NCI-H2196 (cell line): ENCODE results near the gene NEO1.
A peak's percentile ranks its signal among the peaks of the same experiment; 100 is the strongest.
"Not testable (repeated sequence)": the region's sequence is repeated elsewhere in the genome, so short reads cannot be mapped to it uniquely, and the experiment has no call there.

Source experiments
- DNase-seq: peaks from one replicate; lab custom pipeline; 2025; ENCODE audit not compliant: unreplicated experiment; lab: John Stamatoyannopoulos, UW

Gene NEO1

DNA sequence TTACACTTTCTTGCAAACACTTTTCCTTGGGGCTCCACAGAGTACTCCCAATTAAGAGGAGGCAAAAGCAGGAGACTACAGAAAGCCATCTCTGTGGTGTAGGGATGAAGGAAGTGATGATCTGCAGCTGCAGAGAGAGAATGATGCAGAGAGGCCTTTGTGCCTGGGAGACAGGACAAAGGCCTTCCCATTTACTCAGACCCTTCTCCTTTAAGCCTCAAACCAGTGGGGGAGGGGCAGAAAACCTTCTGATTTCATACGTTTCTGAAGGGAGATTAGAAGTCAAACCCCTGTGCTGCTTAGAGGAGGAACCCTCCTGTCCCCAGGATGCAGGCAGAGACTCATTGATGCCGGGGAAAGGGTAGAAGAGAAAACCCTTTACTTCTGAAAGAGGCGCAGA, 130.8 kb downstream of the NEO1 start:
- no peak for DNase-seq

- no peak for DNase-seq
These were observed 137.9 kb downstream of the NEO1 start for GRCh38 chr15:73190189-73190601.

- no peak for DNase-seq
These were observed 142.9 kb downstream of the NEO1 start for GRCh38 chr15:73195166-73195565.

DNA sequence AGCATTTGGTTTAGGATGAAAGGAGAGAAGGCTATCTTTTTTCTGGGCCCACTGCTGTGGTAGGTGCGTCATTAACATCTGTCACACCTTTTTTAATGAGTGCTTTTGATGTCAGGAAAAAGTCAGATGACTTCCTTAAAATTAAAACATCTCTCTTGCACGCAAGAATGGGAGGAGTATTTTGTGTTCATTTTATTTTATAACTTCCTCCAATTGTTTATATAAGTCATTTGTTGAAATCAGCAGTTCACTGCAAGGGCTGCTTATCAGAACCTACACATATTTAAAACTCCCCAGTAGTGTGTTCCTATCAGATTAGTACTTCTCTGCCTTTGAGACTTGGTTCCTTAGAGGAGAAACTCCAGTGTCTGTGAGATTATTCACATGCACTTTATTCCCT, 143.8 kb downstream of the NEO1 start:
- no peak for DNase-seq

GRCh38 chr15:73200339-73200738, 148.1 kb downstream of the NEO1 start:
- DNase-seq, result no peak

- no peak for DNase-seq
These were observed 158.4 kb downstream of the NEO1 start for GRCh38 chr15:73210630-73211029.

- no peak for DNase-seq
These were observed 160.2 kb downstream of the NEO1 start for GRCh38 chr15:73212424-73212823.

GRCh38 chr15:73221450-73221849, 169.2 kb downstream of the NEO1 start:
- not testable (repeated sequence) for DNase-seq

GRCh38 chr15:73225358-73226015, 173.2 kb downstream of the NEO1 start:
- no peak for DNase-seq

- no peak for DNase-seq
These were observed 174.0 kb downstream of the NEO1 start for GRCh38 chr15:73226093-73226814.

DNA sequence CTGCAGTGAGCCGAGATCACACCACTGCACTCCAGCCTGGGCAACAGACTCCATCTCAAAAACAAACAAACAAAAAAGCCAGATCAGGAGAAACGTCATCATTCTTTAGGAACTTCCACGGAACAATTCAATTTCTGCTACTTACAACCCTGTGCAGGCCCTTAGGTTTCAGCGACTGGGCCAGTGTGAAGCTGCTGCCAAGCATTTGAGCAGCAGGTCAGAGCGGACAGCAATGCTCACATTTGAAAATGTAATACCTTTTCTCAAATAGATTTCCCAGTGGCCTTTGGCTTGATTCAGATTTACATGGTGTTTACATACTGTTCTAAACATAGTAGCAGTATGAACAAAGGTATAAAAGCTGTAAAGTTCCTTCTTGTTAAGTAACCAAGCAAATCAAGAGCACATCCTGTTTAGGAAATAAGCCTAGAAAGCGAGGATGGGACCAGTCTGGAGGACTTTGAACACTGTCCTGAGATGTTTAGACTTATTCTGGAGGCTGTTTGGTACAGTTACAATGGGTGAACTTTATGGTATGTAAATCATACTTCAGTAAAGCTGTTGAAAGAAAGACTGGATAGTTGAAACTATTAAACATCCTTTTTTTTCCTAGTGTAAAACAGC, 175.3 kb downstream of the NEO1 start:
- no peak for DNase-seq

- no peak for DNase-seq
These were observed 175.9 kb downstream of the NEO1 start for GRCh38 chr15:73228128-73228646.

DNA sequence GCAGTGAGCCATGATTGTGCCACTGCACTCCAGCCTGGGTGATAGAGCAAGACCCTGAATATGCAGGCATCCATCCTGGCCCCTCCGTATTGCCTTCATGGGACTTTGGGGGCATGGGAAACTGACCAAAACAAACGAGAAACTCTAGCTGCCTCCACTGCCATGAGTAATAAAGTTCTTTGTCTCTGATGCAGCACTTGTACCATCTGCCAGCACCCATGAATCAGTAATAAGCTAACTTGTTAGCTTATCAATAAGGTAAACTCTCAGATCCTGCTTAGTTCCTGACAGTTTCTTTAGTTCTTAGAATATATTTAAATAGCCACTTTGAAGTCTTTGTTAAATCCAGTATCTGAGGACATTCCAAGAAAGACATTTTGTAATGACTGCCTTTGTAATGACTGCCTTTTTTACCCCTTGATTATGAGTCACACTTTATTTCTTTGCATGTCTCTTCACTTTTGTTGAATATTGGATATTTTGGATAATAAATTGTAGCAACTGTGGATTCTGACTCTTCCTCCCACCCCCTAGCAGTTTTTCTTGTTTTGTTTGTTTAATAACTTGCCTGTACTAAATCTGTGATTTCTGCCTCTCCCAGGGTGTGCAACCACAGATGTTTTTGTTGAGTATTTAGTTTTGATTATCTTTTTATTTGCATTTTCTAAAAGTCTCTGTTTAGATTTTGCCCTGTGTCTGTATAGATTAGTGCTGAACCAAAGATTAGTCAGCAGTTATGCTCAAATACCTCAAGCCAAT, 179.6 kb downstream of the NEO1 start:
- DNase-seq, result no peak

- no peak for DNase-seq
These were observed 180.5 kb downstream of the NEO1 start for GRCh38 chr15:73232776-73233175.

DNA sequence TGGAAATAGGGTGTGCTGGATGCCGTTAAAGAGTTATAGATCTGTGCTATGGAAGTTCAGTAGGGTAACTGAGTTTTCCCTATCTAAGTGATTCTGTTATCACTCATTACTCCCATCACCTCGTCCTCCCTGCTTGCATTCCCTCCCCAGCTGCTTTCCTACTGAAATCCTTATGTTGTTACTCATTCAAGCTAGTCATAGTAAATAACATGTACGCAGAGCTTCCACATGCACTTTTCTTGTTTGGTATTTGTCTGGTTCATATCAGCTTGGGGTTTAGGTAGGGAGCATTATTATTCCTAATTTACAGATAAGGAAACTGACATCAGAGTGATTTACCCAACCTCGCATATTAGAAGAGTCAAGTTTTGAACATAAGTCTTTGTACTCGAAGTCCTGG, 181.4 kb downstream of the NEO1 start:
- DNase-seq, result no peak

DNA sequence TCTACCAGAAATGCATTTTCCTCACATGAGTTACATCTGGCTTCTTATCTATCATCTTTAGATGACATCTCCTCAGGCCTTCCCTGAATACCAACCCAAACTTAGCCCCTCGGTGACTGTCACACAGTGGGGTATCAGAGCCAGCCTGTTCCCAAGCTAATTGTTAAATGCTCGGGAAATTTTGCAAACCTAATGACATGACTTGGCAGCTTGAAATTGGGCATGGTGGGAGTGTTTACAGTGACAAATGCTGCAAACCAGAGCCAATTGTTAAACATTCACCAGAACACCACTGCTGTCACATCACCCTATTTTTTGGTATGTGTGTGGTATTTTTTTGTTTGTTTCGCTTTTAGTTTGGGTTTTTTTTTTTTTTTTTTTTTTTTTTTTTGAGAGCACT, 185.6 kb downstream of the NEO1 start:
- DNase-seq, result no peak

DNA sequence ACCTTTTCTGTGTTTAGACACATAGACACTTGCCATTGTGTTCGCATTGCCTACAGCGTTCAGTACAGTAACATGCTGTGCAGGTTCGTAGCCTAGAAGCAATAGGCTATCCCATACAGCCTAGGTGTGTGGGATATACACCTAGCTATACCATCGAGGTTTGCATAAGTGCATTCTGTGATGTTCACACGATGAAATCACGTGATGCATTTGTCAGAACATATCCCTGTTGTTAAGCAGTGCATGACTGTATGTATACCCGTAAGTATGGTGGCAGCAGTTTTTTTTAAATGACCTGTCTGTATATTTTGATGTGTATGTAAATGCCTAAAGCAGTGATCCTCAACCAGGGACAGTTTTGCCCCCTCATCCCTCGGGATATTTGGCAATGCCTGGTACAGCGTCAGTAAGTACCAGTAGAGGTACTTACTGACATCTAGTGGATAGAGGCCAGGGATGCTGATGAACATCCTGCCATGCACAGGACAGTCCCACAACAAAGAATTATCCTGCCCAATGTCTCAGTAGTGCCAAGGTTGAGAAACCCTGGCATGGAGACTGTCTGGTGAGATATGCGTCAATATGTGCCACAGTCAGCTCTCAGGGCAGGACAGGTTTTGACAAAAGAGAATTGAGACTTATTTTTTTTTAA, 187.4 kb downstream of the NEO1 start:
- DNase-seq, result no peak

GRCh38 chr15:73240866-73241499, 188.7 kb downstream of the NEO1 start:
- peak; percentile 26 for DNase-seq

DNA sequence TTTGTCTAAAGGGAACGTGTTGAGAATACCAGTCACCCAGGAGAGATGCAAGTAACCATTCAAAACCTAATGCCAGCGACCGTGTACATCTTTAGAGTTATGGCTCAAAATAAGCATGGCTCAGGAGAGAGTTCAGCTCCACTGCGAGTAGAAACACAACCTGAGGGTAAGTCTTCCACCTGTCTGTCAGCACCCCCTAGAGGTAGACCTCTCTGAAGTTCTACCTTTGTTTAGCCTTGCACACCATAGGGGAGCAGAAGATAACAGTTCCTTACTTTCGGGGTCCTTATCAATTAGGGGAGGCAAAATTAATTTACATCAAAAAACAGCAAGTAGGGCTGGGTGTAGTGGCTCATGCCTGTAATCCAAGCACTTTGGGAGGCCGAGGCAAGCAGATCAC, 192.1 kb downstream of the NEO1 start:
- no peak for DNase-seq

GRCh38 chr15:73246439-73246838, 194.2 kb downstream of the NEO1 start:
- DNase-seq, result no peak
